Ishikawa (cell line): ENCODE data around the gene MRPS18B.

Experiments used
- CEBPB ChIP-seq: IDR thresholded peaks from 2 replicates; pipeline ENCODE4 v1.6.1; 2012
- CREB1 ChIP-seq: IDR thresholded peaks from 2 replicates; pipeline ENCODE4 v1.6.1; 2012; ENCODE audit warnings: low read depth
- EGR1 ChIP-seq: IDR thresholded peaks from 2 replicates; pipeline ENCODE4 v1.6.1; 2012
- EP300 ChIP-seq: IDR thresholded peaks from 2 replicates; pipeline ENCODE4 v1.6.1; 2012; ENCODE audit warnings: borderline replicate concordance
- FOXM1 ChIP-seq: IDR thresholded peaks from 2 replicates; pipeline ENCODE4 v1.6.1; 2012; ENCODE audit warnings: low read depth, borderline replicate concordance
- MAX ChIP-seq: IDR thresholded peaks from 2 replicates; pipeline ENCODE4 v1.6.1; 2012
- NFIC ChIP-seq: IDR thresholded peaks from 2 replicates; pipeline ENCODE4 v1.6.1; 2012
- RAD21 ChIP-seq: IDR thresholded peaks from 2 replicates; pipeline ENCODE4 v1.6.1; 2012; ENCODE audit warnings: low read depth
- REST ChIP-seq: IDR thresholded peaks from 2 replicates; pipeline ENCODE4 v1.6.1; 2012; ENCODE audit warnings: low read depth, mild to moderate bottlenecking
- TAF1 ChIP-seq: IDR thresholded peaks from 2 replicates; pipeline ENCODE4 v1.6.1; 2012; ENCODE audit warnings: low read depth, mild to moderate bottlenecking
- TCF12 ChIP-seq: IDR thresholded peaks from 2 replicates; pipeline ENCODE4 v1.6.1; 2012; ENCODE audit warnings: low read depth
- TEAD4 ChIP-seq: IDR thresholded peaks from 2 replicates; pipeline ENCODE4 v1.6.1; 2012
- USF1 ChIP-seq: IDR thresholded peaks from 2 replicates; pipeline ENCODE4 v1.6.1; 2012
- YY1 ChIP-seq: IDR thresholded peaks from 2 replicates; pipeline ENCODE4 v1.6.1; 2012; ENCODE audit warnings: low read depth
- ZBTB7A ChIP-seq: IDR thresholded peaks from 2 replicates; pipeline ENCODE4 v1.6.1; 2012; ENCODE audit warnings: low read depth

MRPS18B gene

GRCh38 chr6:30617565-30618269, at the start of gene MRPS18B:
Gene MRPS18B (plus strand): TSS chr6:30617840. CDS start chr6:30617866, 26 bp downstream.
- TF ChIP-seq NFIC, result no peak
- TF ChIP-seq FOXM1, result no peak
- no peak for TF ChIP-seq USF1
- TF ChIP-seq RAD21, result no peak
- TF ChIP-seq CEBPB, result 0 out of 2 replicates have a peak, but pooled peaks have one; percentile 16
- no peak for TF ChIP-seq EGR1
- TF ChIP-seq MAX, result peak; percentile 90
- no peak for TF ChIP-seq ZBTB7A
- no peak for TF ChIP-seq EP300
- no peak; the same call in 1 of the 2 replicates for TF ChIP-seq CREB1
- peak; percentile 97 for TF ChIP-seq TAF1
- no peak for TF ChIP-seq TEAD4
- TF ChIP-seq REST, result no peak
- peak; percentile 96 for TF ChIP-seq YY1
- peak; percentile 56; the same call in 1 of the 2 replicates for TF ChIP-seq TCF12

DNA sequence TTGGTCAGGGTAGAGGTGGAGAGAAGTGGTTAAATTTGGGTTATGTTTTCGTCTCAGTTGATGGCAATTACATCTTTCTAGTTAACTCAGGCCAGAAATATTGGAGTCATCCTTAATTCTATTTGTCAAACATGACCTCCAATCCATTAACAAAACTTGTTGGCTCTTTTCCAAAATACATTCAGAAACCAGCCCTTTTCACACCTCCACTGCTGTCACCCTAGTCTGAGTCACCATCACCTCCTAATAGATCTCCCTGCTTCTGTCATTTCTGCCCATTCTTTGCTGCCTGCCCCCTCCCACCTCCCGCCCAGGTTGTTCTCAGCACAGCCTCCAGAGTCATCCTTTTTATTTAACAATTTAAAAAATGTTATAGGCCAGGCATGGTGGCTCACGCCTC, 49.4 kb upstream of the MRPS18B start:
- TF ChIP-seq ZBTB7A (no peak), NFIC (0 out of 2 replicates have a peak, but pooled peaks have one; percentile 12)

DNA sequence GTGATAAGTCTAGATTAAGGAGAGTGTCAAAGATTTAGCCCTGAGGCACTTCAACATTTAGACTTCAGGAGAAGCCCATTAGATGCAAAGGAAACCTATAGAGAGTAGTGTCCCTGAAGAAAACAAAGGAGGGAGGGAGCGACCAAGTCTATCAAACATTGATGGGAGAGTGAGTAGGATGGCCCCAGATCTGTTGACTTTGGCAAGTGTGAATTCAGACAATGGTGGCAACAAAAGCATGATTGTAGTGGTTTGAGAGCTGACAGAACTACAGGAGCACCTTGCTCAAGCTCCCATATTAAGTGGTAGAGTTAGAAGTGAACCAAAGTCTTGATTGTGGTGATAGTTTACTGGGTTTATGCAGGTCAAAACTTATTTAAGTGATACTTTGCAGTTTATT, 47.4 kb upstream of the MRPS18B start:
- TF ChIP-seq EGR1 (no peak), TEAD4 (no peak), RAD21 (no peak), TAF1 (no peak), MAX (no peak), YY1 (no peak)

DNA sequence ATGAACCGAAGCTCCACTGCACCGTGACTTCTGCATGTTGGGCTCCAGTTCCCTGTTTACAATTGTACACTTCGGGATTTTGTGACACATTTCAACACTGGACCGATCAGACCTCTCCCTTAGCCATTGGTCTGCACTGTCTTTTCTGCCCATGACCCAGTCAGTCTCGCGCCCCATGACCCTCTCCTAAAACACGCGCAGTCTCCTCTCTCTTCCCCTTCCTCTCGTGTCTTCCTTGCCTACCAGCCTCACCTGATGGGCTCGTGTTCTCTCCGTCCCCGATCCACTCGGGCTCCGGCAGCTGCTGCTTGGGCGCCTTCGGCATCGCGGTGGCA, 46.9 kb upstream of the MRPS18B start:
- no peak for TF ChIP-seq YY1

GRCh38 chr6:30571075-30571761, 46.4 kb upstream of the MRPS18B start, which contains the start of gene ABCF1:
Gene ABCF1 (plus strand): TSS chr6:30571442. CDS start chr6:30571488, 46 bp downstream.
- TF ChIP-seq YY1 (no peak; the same call in 1 of the 2 replicates), RAD21 (no peak), EP300 (no peak), REST (no peak), TAF1 (peak; percentile 80), TEAD4 (no peak; the same call in none of the 2 replicates), CREB1 (peak; percentile 83), FOXM1 (no peak), EGR1 (peak; percentile 7; the same call in 1 of the 2 replicates), NFIC (no peak), USF1 (peak; percentile 79), ZBTB7A (no peak), CEBPB (no peak), TCF12 (no peak), MAX (peak; percentile 97)

DNA sequence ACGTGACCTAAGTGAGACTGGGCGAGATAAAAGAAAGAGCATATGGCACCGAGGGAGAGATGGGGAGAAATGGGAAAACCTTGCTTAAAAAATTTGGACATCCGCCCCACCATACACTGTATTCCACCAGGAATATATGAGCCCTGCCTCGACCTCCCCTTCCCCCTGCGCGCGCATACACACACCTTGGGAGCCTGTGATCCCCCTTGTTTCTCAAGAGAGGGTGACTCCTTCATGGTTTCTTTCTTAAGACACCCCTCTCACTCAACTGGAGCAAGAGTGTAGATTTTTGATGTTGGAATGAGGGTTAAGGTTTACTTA, 45.9 kb upstream of the MRPS18B start:
- no peak for TF ChIP-seq YY1
- no peak for TF ChIP-seq TEAD4
- peak; percentile 65 for TF ChIP-seq USF1
- TF ChIP-seq TAF1, result no peak
